ENCODE data around the gene SKI.

The SKI gene

GRCh38 chr1:2194319-2194897 is 33.7 kb upstream of the SKI start, which contains the start of gene FAAP20:
Gene FAAP20, minus strand, starts transcription at chr1:2194772. Its CDS starts 23 bp downstream, at chr1:2194749.
- peak; percentile 74 for DNase-seq (ENCODE audit: low spot score)

DNA sequence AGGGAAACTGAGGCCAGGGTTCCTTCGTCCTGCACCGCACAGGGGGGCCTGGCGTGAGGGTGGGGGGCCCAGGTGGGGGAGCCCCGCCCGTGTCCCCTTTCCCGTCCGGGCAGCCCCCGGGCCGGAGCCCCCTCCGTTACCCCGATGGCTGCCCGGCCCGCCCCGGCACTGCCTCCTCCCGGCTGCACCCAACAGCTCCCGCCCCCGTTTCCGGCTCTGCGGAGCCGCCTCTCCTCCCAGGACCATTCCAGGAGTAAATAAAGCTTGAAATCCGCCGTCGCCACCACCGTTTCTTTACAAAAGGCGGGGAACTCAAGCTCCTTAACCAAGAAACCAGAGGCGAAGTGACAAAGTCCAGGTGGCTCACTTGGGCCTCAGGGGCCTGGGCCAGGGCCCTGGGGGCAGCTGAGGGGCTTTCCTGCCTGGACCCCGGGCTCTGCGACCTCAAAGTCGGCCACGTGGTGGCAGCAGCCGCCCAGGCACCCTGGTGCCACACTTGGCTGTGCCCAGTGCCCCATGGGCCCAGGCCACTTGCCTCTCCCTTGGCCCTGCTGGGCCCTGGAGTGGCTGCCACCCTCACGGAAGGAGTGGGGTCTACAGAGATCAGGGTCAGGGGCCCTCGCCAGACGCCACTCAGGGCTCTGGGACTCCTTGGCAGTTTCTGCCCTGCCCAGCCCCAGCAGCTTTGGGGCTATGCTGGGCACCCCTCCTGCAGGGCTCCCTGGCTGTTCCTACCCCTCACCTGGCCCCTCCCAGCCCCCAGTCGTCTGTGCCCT is 33.0 kb upstream of the SKI start:
- peak; percentile 79 for DNase-seq (ENCODE audit: low spot score)

- no peak for DNase-seq (ENCODE audit: low spot score)
Observed at GRCh38 chr1:2195785-2196184, 32.3 kb upstream of the SKI start.

GRCh38 chr1:2196901-2197638 is 31.0 kb upstream of the SKI start:
- no peak for DNase-seq (ENCODE audit: low spot score)

DNA sequence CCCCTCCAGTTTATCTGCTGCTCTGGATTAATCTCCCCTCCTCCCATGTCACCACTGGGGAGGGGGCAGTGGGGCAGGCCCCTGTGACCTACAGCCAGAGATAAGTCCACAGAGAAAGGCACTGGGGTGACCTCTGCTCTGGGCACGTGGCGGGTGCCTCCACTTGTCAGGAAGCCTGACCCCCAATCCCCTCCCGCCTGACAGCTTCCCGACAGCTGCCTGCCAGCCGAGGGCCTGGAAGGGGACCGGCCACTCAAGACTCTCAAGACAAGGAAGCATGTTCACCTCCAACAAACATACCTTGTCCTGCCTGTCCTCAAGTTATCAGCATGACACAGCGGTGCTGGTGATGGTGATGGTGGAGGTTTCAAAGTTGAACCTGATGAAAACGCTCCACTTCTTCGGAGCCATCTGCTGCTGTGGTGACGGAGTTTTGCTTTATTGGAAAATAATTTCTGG is 30.4 kb upstream of the SKI start:
- DNase-seq (ENCODE audit: low spot score): no peak

DNA sequence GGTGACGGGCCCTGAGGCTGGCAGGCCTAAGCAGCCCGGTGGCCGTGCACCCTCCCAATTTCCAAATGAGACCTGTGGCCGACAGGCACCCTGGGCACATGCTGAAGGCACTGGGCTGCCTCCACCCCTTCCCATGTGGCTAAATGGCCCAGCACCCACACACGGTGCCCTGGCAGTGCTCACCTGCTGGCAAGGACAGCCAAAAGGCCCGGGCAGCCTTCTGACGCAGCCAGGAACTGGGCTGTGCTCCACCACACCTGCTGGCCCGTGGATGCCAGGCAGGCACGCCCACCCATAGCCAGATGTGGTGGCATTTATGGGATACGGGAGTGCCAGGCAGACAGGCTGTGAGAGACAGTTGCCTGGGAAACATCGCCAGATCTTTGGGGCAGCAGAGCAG is 29.5 kb upstream of the SKI start:
- DNase-seq (ENCODE audit: low spot score): peak; percentile 1

GRCh38 chr1:2199042-2199810 is 28.9 kb upstream of the SKI start:
- DNase-seq (ENCODE audit: low spot score): peak; percentile 84

DNA sequence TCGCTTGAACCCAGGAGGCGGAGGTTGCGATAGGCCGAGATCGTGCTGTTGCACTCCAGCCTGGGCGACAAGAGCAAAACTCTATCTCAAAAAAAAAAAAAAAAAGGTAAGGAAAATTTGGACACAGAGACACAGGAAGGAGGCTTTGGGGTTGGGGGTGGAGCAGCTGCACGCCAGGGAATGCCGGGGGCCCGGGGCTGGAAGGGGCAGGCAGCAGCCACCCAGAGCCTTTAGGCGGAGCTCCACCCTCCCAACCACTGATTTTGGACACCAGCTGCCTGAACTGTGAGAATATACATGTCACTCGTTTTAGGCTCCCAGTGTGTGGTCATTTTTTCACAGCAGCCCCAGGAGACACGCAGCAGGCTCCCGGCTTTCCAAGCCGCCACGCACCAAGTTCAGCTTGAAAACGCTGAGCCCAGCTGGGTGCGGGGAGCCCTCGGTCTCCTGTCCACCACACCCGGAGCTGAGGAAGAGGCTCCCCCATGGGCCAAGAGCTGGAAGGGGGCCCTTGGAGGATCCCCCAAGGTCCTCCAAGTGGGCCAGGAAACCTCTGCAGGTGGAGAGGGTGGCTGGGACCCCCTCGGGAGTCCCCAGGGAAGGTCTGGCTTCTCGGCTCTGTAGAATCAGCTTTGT is 27.7 kb upstream of the SKI start:
- no peak for DNase-seq (ENCODE audit: low spot score)

DNA sequence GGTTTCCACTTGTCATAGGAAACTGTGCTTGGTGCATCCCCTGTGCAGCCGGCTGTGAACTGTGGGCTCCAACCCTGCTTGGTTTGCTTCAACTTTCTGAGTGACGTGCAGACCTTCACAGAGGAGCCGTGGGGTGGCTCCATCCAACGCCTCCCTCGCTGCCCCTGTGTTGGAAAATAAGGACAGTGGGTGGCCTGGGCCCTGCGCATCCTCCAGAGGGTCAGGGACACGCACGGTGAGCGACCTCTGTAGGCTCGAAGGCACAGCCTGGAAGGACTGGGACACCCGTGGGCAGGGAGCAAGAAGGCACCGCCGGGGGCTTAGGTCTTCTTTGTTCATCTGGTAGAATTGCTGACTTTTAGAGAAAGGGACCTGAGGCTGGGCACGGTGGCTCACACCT is 27.1 kb upstream of the SKI start:
- DNase-seq (ENCODE audit: low spot score): no peak

DNA sequence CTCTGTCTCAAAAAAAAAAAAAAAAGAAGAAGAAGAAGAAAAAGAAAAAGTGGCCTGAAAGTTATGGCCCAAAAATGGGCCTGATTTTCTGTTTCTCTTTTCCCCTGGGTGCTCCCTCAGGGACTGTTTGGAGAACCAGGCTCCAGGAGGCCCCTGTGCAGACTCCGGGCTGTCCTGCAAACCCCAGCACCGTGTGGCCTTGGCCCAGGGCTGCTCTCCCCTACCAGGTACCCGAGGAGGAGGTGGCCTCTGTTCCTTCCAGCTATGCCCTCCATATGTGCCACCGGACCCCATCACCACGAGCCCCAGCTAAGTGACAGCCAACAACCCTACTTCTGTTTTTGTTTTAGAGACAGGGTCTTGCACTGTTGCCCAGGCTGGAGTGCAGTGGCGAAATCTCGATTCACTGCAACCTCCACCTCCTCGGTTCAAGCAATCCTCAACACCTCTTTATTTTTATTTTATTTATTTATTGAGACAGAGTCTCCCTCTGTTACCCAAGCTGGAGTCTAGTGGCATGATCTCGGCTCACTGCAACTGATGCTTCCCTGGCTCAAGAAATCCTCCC is 26.0 kb upstream of the SKI start:
- DNase-seq (ENCODE audit: low spot score): no peak

DNA sequence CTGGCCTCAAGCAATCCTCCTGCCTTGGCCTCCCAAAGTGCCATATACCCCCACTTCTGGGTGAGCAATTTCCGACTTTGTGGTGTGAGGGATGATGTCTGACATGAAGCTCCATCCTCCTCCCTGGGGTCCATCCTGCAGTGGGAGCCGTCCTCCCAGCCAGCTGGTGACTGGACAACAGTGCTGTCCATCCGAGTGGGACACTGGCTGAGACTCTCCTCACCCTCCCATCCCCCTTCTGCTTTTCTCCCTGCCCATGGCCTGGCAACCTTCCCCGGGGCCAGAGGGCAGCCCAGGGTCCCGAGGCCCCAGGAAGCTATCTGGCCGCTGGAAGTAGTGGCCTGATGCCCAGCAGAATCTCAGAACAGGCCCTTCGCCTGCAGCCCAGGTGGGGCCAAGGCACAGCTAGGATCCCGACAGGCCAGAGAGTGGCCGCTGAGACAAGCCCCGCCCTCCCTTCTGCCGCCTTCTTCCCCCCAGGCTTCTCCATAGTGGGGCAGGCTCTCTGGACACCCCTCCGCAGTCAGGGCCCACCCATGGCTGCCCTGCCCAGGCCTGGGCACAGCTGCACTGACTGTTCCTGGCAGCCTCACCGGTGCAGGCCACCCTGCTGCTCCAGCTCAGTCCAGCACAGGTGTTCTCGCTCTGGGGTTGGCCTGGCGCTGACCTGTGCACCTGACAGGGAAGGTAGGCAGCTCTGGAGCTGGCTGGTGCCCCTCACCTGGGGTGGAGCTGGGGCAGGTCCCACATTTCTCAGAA is 25.1 kb upstream of the SKI start:
- DNase-seq (ENCODE audit: low spot score): no peak

DNA sequence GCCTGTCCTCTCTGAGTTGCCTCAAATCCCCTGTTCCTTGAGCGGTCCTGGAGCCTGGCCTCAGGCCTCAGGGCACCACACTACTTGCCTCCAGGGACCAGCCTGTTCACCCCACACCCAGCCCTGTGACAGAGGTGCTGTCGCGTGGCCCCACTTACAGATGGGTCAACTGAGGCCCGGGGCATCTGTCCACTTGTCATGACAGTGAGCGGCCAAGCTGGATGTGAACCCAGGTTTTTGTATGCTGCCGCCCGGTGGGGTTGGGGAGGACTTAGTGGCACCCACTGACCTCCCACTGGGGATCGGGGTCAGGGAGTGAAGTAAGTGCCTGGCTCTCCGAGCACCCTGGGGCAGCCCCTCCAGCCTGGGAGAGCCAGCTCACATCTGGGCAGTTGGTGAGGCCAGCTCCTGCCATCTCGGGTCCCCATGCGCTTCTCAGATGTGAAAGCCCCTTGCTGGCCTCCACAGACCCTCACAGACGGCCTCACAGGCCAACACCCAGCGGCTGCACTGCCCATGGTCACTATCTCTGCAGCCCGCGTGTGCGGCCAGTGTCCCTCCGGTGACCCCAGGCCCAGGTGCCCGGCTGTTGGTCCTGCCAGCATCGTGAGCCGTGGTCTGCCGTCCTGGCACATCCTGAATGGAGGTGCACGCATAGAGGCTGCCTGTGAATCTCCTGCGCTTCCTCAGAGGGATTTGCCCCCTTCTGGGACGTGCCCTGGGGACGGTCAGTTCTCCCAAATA is 24.3 kb upstream of the SKI start:
- no peak for DNase-seq (ENCODE audit: low spot score)

GRCh38 chr1:2204415-2205190 is 23.5 kb upstream of the SKI start:
- DNase-seq (ENCODE audit: low spot score): no peak

DNA sequence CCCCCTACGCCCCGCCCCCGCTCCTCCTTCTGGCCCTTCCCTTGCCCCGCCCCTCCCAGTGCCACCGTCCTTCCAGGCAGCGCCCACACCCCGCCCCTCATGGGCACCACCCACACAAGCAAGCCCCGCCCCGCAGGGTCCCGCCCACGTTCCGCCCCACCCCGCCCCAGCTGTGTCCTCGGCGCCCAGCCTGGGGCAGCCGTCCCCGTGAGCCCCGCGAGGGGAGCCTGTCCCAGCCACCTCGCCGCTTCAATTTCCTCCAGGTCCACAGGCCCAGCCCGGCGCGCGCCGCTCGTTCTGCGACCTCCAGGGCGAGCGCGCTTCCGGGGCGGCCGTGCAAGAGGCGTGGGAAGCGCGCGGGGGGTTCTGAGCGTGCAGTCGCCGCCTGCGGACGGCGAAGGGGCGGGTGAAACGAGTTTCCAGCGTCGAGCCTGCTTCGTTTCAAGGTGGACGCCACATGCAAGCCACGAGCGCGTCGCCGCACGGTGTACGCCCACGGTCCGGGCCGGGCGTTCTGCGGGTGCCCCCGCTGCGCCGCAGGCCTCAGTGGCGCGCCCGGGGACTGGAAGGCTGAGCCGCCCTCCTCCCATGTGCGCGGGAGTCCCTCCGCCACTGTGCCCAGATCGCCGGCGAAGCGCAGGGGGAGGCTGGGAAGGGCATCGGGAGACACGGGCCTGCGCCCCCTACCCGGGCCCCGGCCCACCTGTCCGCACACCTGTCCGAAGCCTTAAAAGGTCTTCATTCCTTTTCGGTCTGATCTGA is 22.7 kb upstream of the SKI start:
- peak; percentile 93 for DNase-seq (ENCODE audit: low spot score)

- DNase-seq (ENCODE audit: low spot score): no peak
Observed at GRCh38 chr1:2206813-2207487, 21.2 kb upstream of the SKI start.

DNA sequence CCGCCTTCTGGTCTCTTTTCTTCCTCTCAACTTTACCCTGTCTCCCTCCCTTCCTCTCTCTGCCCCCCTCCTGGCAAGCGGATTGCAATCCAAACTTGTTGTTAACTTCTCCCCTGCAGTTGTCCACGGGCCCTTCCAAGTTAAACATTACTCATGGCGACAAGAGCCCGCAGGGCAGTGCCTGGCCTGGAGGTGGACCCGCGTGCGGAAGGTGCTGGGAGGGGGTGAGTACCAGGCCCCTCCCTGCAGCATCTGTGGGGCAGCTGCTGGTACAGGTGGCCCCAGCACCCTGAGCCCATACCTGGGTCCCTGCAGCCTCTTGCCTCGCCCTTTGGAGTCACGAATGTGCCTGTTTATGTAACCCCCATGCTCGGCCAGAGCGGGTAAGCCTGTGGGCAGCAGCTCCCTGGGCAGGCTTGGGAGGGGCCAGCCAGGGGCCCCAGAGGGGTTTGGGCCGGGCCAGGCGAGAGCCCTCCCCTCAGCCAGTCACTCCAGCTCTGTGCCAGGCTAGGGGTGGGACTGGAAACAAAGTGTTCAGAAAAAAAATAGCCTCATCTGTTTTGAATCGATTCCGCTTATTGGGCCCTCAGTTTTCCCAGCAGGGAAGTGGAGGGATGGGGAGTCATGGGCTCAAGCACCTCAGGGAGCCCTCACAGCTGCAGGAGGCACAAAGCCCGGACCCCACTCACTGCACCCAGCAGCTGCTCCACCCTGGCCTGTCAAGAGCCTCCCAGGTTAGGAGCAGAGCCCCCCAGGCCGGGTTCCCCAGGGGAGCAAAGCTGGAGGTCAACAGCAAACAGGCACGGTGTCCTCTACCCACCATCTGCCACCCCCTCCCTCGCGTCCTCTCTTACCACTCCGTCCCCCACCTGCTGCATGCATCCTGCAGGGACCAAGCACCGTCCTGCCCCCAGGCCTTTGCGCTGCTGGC is 19.5 kb upstream of the SKI start:
- DNase-seq (ENCODE audit: low spot score): no peak
